ENCODE measurements around the gene ACADVL.
"Not testable (repeated sequence)": the region's sequence is repeated elsewhere in the genome, so short reads cannot be mapped to it uniquely, and the experiment has no call there.

Gene ACADVL

GRCh38 chr17:7219812-7220592 is at the start of gene ACADVL, which contains the start of gene DLG4:
ACADVL (plus strand) TSS chr17:7219938; CDS start chr17:7219985, 47 bp downstream.
DLG4 (minus strand) TSS chr17:7219836.
- FAIRE-seq (peak; percentile 35), DNase-seq (ENCODE audit: insufficient read length, low spot score) (peak; percentile 76)

- DNase-seq (ENCODE audit: insufficient read length, low spot score); FAIRE-seq: not testable (repeated sequence)
These were observed 47.1 kb upstream of the ACADVL start for GRCh38 chr17:7172522-7173191.

GRCh38 chr17:7173687-7174602 is 45.8 kb upstream of the ACADVL start:
- FAIRE-seq (no peak), DNase-seq (ENCODE audit: insufficient read length, low spot score) (no peak)

GRCh38 chr17:7174603-7175326 is 45.0 kb upstream of the ACADVL start:
- FAIRE-seq: peak; percentile 58
- no peak for DNase-seq (ENCODE audit: insufficient read length, low spot score)

- FAIRE-seq (no peak), DNase-seq (ENCODE audit: insufficient read length, low spot score) (no peak)
These were observed 44.4 kb upstream of the ACADVL start for GRCh38 chr17:7175330-7175733.

- DNase-seq (ENCODE audit: insufficient read length, low spot score): no peak
- no peak for FAIRE-seq
These were observed 43.5 kb upstream of the ACADVL start for GRCh38 chr17:7176107-7176840.

- DNase-seq (ENCODE audit: insufficient read length, low spot score) (no peak), FAIRE-seq (no peak)
These were observed 42.9 kb upstream of the ACADVL start for GRCh38 chr17:7176841-7177190.

- no peak for FAIRE-seq
- DNase-seq (ENCODE audit: insufficient read length, low spot score): peak; percentile 85
These were observed 42.4 kb upstream of the ACADVL start for GRCh38 chr17:7177191-7177953.

- DNase-seq (ENCODE audit: insufficient read length, low spot score) (no peak), FAIRE-seq (no peak)
These were observed 41.7 kb upstream of the ACADVL start for GRCh38 chr17:7177954-7178477.

- DNase-seq (ENCODE audit: insufficient read length, low spot score): no peak
- FAIRE-seq: no peak
These were observed 40.8 kb upstream of the ACADVL start for GRCh38 chr17:7178973-7179316.

- no peak for FAIRE-seq
- DNase-seq (ENCODE audit: insufficient read length, low spot score): no peak
These were observed 40.2 kb upstream of the ACADVL start, which contains the start of gene ASGR1 for GRCh38 chr17:7179317-7180254. ASGR1 (minus strand) TSS chr17:7179370; CDS start chr17:7178563, 807 bp downstream.

GRCh38 chr17:7182101-7182500 is 37.6 kb upstream of the ACADVL start:
- FAIRE-seq; DNase-seq (ENCODE audit: insufficient read length, low spot score): not testable (repeated sequence)

GRCh38 chr17:7183433-7184090 is 36.2 kb upstream of the ACADVL start:
- no peak for FAIRE-seq

GRCh38 chr17:7184091-7184488 is 35.6 kb upstream of the ACADVL start:
- DNase-seq (ENCODE audit: insufficient read length, low spot score) (no peak), FAIRE-seq (no peak)

More at GRCh38 chr17:7183433-7184090, 36.2 kb upstream of the ACADVL start:
- DNase-seq (ENCODE audit: insufficient read length, low spot score): no peak

GRCh38 chr17:7184647-7185046 is 35.1 kb upstream of the ACADVL start:
- FAIRE-seq (no peak), DNase-seq (ENCODE audit: insufficient read length, low spot score) (no peak)

GRCh38 chr17:7186241-7186640 is 33.5 kb upstream of the ACADVL start:
- no peak for DNase-seq (ENCODE audit: insufficient read length, low spot score)
- FAIRE-seq: no peak

- no peak for DNase-seq (ENCODE audit: insufficient read length, low spot score)
- no peak for FAIRE-seq
These were observed 29.3 kb upstream of the ACADVL start for GRCh38 chr17:7190276-7190917.
